ENCODE results near the gene MUC3A. TPM values are rescaled to one million over a fixed set of nuclear protein-coding genes. Genes with fewer than 3 reads are reported as not detected.
A peak's percentile ranks its signal among the peaks of the same experiment; 100 is the strongest.

Gene MUC3A
- total RNA-seq, 1 experiment from 2014 or later = 29.2 TPM

DNA sequence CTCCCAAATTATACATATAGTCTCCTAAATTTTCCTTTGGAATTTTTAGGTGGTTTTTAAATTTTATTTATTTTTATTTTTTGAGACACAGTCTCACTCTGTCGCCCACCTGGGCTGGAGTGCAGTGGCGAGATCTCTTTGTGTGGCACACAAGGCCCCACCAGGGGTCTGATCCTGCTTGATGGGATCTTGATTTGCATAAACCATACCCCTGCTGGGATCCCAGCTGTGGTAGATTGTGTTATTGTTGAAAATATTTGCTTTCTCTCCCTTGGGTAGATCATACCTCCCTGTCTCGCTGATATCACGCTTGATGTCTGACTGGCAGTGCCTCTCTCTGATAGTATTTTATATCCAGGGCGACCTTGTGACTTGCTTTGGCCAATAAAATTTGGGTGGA, 5.6 kb upstream of the MUC3A start:
- no peaks in the 10 kb centered on the region for H3K23me2 ChIP-seq (ENCODE audit: insufficient read length, low read depth, low read length, poor library complexity, severe bottlenecking)
- peaks cover 2% of the 10 kb centered on the region; the same call in 1 of the 2 replicates for H3K27me3 Mint-ChIP-seq (ENCODE audit: low read depth)
- H3K4me1 ChIP-seq (ENCODE audit: insufficient read depth, low read length) = no peaks in the 10 kb centered on the region
- H3K27ac ChIP-seq (ENCODE audit: insufficient read length, low read depth, low read length) = no peak overlapping the region
- no peak overlapping the region for H3K56ac ChIP-seq (ENCODE audit: insufficient read length, low read depth, low read length)
- no peaks in the 10 kb centered on the region for H3K79me2 ChIP-seq (ENCODE audit: insufficient read depth, low read length)
- WGBS (ENCODE audit: extremely low coverage, insufficient read length, low lambda C conversion rate) = no CpG with 5 or more reads among the region's 5 CpGs
- H3K27me3 ChIP-seq (ENCODE audit: insufficient read depth, low read length) = no peaks in the 10 kb centered on the region
- H3K23ac ChIP-seq (ENCODE audit: insufficient read length, low read depth, low read length) = no peak overlapping the region
- no peak overlapping the region for H3K4me2 ChIP-seq (ENCODE audit: insufficient read depth, insufficient read length, low read length)
- no peak overlapping the region; a peak in 1 of 5 replicates for H3K4me3 Mint-ChIP-seq
- peaks cover 33 to 38% of the 10 kb centered on the region in 2 experiments for H3K4me1 Mint-ChIP-seq
- peak overlapping the region; percentile 84 for H2BK12ac ChIP-seq (ENCODE audit: insufficient read length, low read depth, low read length)
- peak overlapping the region in 2 of 3 experiments; percentile 73 to 82; a peak in 2 of 7 replicates for H3K27ac Mint-ChIP-seq
- no peak overlapping the region for H4K91ac ChIP-seq (ENCODE audit: insufficient read length, low read depth, low read length)
- peaks cover 9 to 18% (median 12%) of the 10 kb centered on the region in 3 experiments for H3K36me3 Mint-ChIP-seq (ENCODE audit: insufficient read depth in 1 of 3, low read depth in 3 of 3)
- TF ChIP-seq, protein P1, sequence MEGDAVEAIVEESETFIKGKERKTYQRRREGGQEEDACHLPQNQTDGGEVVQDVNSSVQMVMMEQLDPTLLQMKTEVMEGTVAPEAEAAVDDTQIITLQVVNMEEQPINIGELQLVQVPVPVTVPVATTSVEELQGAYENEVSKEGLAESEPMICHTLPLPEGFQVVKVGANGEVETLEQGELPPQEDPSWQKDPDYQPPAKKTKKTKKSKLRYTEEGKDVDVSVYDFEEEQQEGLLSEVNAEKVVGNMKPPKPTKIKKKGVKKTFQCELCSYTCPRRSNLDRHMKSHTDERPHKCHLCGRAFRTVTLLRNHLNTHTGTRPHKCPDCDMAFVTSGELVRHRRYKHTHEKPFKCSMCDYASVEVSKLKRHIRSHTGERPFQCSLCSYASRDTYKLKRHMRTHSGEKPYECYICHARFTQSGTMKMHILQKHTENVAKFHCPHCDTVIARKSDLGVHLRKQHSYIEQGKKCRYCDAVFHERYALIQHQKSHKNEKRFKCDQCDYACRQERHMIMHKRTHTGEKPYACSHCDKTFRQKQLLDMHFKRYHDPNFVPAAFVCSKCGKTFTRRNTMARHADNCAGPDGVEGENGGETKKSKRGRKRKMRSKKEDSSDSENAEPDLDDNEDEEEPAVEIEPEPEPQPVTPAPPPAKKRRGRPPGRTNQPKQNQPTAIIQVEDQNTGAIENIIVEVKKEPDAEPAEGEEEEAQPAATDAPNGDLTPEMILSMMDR (conservative IDR thresholded peaks at IDR 0.05) = no peak
- no peak overlapping the region for H4K5ac ChIP-seq (ENCODE audit: insufficient read length, low read depth, low read length)
- no peaks in the 10 kb centered on the region for H4K20me1 ChIP-seq (ENCODE audit: control insufficient read depth, insufficient read depth, insufficient read length)
- H2BK5ac ChIP-seq (ENCODE audit: insufficient read length, low read length) = no peak overlapping the region
- no peak overlapping the region for H2AFZ ChIP-seq (ENCODE audit: low read length)
- H3K4ac ChIP-seq (ENCODE audit: low read depth, low read length) = no peak overlapping the region
- no peaks in the 10 kb centered on the region for H3K79me1 ChIP-seq (ENCODE audit: insufficient read depth, low read depth, low read length, poor library complexity, severe bottlenecking)
- peaks cover 23 to 24% of the 10 kb centered on the region in 2 experiments for H3K9me3 Mint-ChIP-seq
- H3K9me3 ChIP-seq (ENCODE audit: control insufficient read depth, low read depth, low read length) = no peaks in the 10 kb centered on the region
- no peak overlapping the region for H3K9ac ChIP-seq (ENCODE audit: extremely low read depth, insufficient read length, low read length)
- no peak overlapping the region for H2BK15ac ChIP-seq (ENCODE audit: low read depth, low read length)
- DNase-seq = no peak
- no peak overlapping the region for H3K14ac ChIP-seq (ENCODE audit: insufficient read depth, low read length)
- no peak overlapping the region for H3T11ph ChIP-seq (ENCODE audit: low read length)
- no peak overlapping the region for H2BK20ac ChIP-seq (ENCODE audit: low read depth, low read length, poor library complexity, severe bottlenecking)
- H2AK5ac ChIP-seq (ENCODE audit: insufficient read length, low read length) = no peak overlapping the region
- H2BK120ac ChIP-seq (ENCODE audit: low read depth, low read length, poor library complexity, severe bottlenecking) = no peak overlapping the region
- no peak overlapping the region for H4K8ac ChIP-seq (replicated peaks; ENCODE audit: insufficient read length, low read depth, low read length)
- no peak overlapping the region for H3K18ac ChIP-seq (ENCODE audit: insufficient read length, low read depth, low read length)

Measured in H9 (cell line).